ENCODE results near the gene PCID2.

PCID2 gene

DNA sequence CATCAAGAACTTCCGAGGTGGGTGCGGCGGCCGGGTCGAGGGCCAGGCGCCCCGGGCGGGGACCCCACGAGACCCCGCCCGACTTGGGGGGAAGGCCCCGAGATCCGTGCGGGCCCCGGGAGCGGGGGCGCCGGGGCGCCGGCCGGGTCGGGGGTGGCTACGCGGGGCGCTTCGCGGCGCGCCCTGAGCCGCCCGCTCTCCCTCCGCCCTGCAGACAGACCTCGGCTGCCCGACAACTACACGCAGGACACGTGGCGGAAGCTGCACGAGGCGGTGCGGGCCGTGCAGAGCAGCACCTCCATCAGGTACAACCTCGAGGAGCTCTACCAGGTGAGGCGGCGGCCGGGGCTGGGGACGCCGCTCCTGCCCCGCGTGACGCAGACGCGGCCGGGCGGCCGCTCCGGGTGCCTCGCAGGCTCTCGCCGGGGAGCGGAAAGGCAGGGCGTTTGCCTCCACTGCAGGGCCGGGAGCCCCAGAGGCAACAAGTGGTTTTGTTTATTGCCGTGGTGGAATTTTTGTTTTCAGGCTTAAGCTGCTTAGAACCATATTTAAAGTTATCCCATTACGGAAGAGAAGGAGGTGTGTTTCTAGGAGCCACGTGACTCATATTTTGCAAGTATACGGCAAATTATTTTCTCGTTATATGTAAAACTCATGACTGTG, 1.4 kb upstream of the PCID2 start:
- TF ChIP-seq, protein P1, sequence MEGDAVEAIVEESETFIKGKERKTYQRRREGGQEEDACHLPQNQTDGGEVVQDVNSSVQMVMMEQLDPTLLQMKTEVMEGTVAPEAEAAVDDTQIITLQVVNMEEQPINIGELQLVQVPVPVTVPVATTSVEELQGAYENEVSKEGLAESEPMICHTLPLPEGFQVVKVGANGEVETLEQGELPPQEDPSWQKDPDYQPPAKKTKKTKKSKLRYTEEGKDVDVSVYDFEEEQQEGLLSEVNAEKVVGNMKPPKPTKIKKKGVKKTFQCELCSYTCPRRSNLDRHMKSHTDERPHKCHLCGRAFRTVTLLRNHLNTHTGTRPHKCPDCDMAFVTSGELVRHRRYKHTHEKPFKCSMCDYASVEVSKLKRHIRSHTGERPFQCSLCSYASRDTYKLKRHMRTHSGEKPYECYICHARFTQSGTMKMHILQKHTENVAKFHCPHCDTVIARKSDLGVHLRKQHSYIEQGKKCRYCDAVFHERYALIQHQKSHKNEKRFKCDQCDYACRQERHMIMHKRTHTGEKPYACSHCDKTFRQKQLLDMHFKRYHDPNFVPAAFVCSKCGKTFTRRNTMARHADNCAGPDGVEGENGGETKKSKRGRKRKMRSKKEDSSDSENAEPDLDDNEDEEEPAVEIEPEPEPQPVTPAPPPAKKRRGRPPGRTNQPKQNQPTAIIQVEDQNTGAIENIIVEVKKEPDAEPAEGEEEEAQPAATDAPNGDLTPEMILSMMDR (IDR thresholded peaks at IDR 0.05; ENCODE audit: control insufficient read depth, insufficient read depth, low read depth, low read length, missing control alignments) = no peak
- no peak for DNase-seq (ENCODE audit: low read depth)
- peak overlapping the region; percentile 82 for H3K4me3 ChIP-seq (ENCODE audit: control insufficient read depth, low read depth, low read length)

DNA sequence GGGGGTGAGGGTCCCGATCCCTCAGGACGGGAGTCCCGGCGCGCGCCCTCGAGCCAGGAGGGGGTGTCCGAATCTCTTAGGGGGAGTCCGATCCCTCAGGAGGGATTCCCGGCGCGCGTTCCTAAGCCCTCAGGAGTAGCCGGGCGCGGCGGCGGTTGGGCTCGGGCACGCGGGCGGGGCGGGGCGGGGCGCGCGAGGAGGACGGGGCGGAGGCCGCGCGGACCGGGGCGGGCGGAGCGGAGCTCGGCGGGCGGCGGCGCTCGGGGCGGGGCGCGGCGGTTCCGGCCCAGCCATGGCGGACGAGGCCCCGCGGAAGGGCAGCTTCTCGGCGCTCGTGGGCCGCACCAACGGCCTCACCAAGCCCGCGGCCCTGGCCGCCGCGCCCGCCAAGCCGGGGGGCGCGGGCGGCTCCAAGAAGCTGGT, 878 bp upstream of the PCID2 start, which contains the start of gene CUL4A:
Gene CUL4A, plus strand, starts transcription at position 278 of the 423 bp plus-strand sequence. Its CDS starts 15 bp downstream, at position 293.
- DNase-seq (ENCODE audit: low read depth) = no peak
- TF ChIP-seq, protein P1 (IDR thresholded peaks at IDR 0.05; ENCODE audit: control insufficient read depth, insufficient read depth, low read depth, low read length, missing control alignments) = no peak
- peak within 1 kb of the TSS; percentile 82 for H3K4me3 ChIP-seq (ENCODE audit: control insufficient read depth, low read depth, low read length)

DNA sequence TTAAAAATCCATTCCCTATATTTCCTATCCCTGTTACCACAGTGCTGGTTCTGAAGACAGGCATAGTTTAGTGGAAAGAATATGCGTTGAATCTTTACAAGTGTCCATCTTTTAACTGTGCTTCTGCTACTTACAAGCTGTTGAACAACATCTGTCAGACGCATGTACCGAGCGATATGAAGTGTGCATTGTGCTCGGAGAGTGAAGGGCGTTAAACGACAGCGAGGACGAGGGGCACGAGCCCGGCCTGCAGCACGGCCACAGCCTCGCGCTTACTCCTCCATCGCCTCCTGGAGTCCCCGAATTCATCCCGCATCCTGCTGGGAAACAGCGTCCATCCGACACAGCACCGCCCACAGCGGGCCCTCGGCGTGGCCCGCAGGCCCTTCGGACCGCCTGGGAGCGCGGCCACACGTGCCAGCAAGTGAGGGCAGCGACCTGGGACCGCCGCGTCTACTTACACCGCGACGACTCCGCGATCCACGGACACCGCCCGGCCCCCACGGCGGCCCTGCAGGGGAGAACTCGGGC, 514 bp downstream of the PCID2 start:
- no peak for DNase-seq (ENCODE audit: low read depth)
- TF ChIP-seq, protein P1 (IDR thresholded peaks at IDR 0.05; ENCODE audit: control insufficient read depth, insufficient read depth, low read depth, low read length, missing control alignments) = peak; percentile 14
- peak overlapping the region; percentile 82 for H3K4me3 ChIP-seq (ENCODE audit: control insufficient read depth, low read depth, low read length)

DNA sequence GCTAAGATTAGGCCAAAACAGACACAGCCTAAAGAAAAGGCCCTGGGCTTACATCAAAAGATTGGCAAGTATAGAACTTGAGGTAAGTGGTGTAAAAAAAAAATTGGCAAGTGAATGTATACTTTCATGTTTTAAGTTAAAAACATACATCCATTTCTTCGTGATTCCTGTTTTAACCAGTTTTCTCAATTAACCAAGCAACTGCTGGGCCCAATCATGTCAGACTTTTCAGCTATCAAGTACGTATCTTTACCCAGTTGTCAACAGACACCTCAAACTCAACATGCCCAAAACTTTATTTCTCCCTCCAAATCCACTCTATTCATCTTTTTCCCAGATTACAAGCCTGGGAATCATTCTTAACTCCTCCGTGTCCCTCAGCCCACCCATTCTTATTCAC, 1.0 kb downstream of the PCID2 start:
- TF ChIP-seq, protein P1 (IDR thresholded peaks at IDR 0.05; ENCODE audit: control insufficient read depth, insufficient read depth, low read depth, low read length, missing control alignments) = no peak
- H3K4me3 ChIP-seq (ENCODE audit: control insufficient read depth, low read depth, low read length) = peak overlapping the region; percentile 82
- no peak for DNase-seq (ENCODE audit: low read depth)

DNA sequence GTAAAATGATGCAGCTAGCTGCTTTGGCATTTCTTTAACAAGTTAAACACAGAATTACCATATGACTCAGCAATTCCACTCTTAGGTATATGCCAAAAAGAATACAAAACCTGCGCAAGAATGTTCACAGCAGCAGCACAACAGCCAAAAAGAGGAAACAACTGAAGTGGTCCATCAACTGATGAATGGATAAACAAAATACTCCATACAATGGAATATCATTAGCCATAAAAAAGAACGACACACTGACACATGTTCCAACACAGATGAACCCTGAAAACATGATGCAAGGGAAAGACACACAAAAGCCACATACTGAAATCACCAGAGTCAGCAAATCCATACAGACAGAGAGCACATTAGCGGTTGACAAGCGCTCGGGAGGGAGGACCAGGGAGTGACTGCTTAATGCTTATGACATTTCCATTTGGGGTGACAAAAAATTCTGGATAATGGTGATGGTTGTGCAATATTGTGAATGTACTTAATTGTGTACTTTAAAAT, 3.0 kb downstream of the PCID2 start:
- no peak for DNase-seq (ENCODE audit: low read depth)
- no peak overlapping the region for H3K4me3 ChIP-seq (ENCODE audit: control insufficient read depth, low read depth, low read length)
- TF ChIP-seq, protein P1 (IDR thresholded peaks at IDR 0.05; ENCODE audit: control insufficient read depth, insufficient read depth, low read depth, low read length, missing control alignments) = no peak

DNA sequence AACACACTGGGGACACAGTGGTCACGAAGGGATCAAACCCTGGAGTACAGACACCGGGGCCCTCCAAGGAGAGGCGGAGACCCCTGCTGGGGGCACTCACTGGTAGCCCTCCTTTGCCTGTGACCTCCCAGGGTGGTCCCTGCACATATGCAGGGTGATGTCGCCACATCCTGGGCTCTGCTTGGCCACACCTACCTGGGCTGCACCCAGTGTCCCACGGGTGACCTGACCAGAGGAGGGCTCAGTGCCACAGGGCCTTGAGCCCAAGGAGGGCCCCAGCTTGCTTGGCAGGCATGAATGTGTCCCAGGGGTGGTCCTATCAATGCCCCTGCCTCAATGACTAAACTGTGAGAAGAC, 4.1 kb downstream of the PCID2 start:
- no peak for DNase-seq (ENCODE audit: low read depth)
- TF ChIP-seq, protein P1 (IDR thresholded peaks at IDR 0.05; ENCODE audit: control insufficient read depth, insufficient read depth, low read depth, low read length, missing control alignments) = no peak
- no peak overlapping the region for H3K4me3 ChIP-seq (ENCODE audit: control insufficient read depth, low read depth, low read length)
